Activated B cell treated with CpG ODN at 0.5 μM for 24 hours (primary cell): ENCODE results near the gene CENPT. TPM values are rescaled to one million over a fixed set of nuclear protein-coding genes. Genes with fewer than 3 reads are reported as not detected.

Source experiments
- ATAC-seq: fragments of 200-7000 bp; cut with Tn5 transposase; one replicate; pipeline ENCODE4 v1.10.0; 2021; ENCODE audit warnings: low read depth, mild to moderate bottlenecking, moderate library complexity
- CTCF ChIA-PET: fragments of 350-600 bp; sonication (Branson Sonifier 250); formaldehyde crosslinking; loops from one replicate; lab custom pipeline; 2021; ENCODE audit warnings: antibody characterized with exemption; lab: Charles Lee
- POLR2A ChIA-PET: fragments of 350-600 bp; sonication (Branson Sonifier 250); formaldehyde crosslinking; loops from one replicate; lab custom pipeline; 2021; ENCODE audit warnings: antibody characterized with exemption; lab: Charles Lee
- DNase-seq: peaks from one replicate; pipeline ENCODE4 v3.0.0; 2022
- H3K27ac Mint-ChIP-seq: one replicate; pipeline ENCODE4 v1.8.0; 2020; ENCODE audit warnings: mixed read lengths
- H3K27me3 Mint-ChIP-seq: one replicate; pipeline ENCODE4 v1.8.0; 2021; ENCODE audit warnings: mixed read lengths
- H3K36me3 Mint-ChIP-seq: one replicate; pipeline ENCODE4 v1.8.0; 2021; ENCODE audit warnings: low read depth, mixed read lengths
- H3K4me1 Mint-ChIP-seq: one replicate; pipeline ENCODE4 v1.8.0; 2021; ENCODE audit warnings: mixed read lengths
- H3K4me3 Mint-ChIP-seq: one replicate; pipeline ENCODE4 v1.8.0; 2020; ENCODE audit warnings: mild to moderate bottlenecking, mixed read lengths
- H3K9me3 Mint-ChIP-seq: one replicate; pipeline ENCODE4 v1.8.0; 2020; ENCODE audit warnings: mixed read lengths
- CTCF ChIP-seq: fragments of 200-600 bp; IDR thresholded peaks from one replicate; pipeline ENCODE4 v1.8.0; 2022; ENCODE audit warnings: antibody characterized with exemption, mild to moderate bottlenecking
- intact Hi-C: fragments of 100-400 bp; cut with micrococcal nuclease; formaldehyde crosslinking; loops from one replicate; pipeline ENCODE4 v1.15.1; 2024
- total RNA-seq: library from RNA; stranded (reverse); gene quantifications from 2 replicates; pipeline ENCODE4 v1.2.3, GENCODE V29; 2022

Gene CENPT
- total RNA-seq, 1 donor from 2014 or later: 54.2 TPM

GRCh38 chr16:67892375-67892774, 44.9 kb upstream of the CENPT start:
- H3K4me1 Mint-ChIP-seq: peaks cover 28% of the 10 kb centered on the region
- ATAC-seq (no peak), DNase-seq (no peak)
- POLR2A ChIA-PET: interaction anchor here (0.6 to 1.9 kb wide), 7 partner anchors 19 to 370 kb away, joined by 3 to 15 read pairs (median 3); partner anchors contain the start of genes GFOD2, NFATC3, PSMB10 and RANBP10
- H3K9me3 Mint-ChIP-seq: no peaks in the 10 kb centered on the region
- no peaks in the 10 kb centered on the region for H3K27me3 Mint-ChIP-seq
- H3K27ac Mint-ChIP-seq: peak overlapping the region; percentile 77
- CTCF ChIA-PET: interaction anchor here (0.6 to 1.6 kb wide), 3 partner anchors 8 to 165 kb away, joined by 3 to 8 read pairs (median 3); no protein-coding TSS in a partner anchor
- intact Hi-C loops: loop anchor here (2.0 kb wide), 3 partner anchors 20 to 192 kb away; partner anchors contain the start of genes EDC4, NFATC3 and SLC12A4
- TF ChIP-seq CTCF: no peak
- H3K4me3 Mint-ChIP-seq: peak overlapping the region; percentile 84
- H3K36me3 Mint-ChIP-seq: peaks cover 8% of the 10 kb centered on the region

DNA sequence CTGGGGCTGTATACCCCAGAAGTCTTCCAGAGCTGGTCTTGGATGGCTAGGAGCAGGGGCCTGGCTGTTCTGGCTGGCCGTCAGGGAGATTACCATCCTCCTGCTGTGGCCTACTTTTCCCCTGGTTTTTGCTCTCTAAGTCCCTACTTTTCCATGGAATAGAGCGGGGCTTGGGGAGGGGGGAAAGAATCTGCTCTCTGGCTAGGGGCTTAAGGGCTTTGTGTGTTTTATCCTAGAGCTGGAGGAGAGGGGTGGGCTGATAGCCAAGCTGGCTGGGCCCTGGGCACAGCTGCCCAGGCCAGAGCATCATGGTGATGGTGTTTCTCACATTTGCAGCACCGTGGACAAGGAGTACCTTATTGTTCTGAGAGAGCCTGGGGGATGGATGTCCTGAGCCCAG, 40.8 kb upstream of the CENPT start:
- H3K4me1 Mint-ChIP-seq: peaks cover 6% of the 10 kb centered on the region
- no peaks in the 10 kb centered on the region for H3K9me3 Mint-ChIP-seq
- ChIA-PET CTCF (interaction anchor here (0.8 to 1.3 kb wide), 2 partner anchors 48 to 152 kb away, joined by 3 read pairs; partner anchors contain the start of gene PSMB10), POLR2A (interaction anchor here (0.9 to 1.1 kb wide), 2 partner anchors 36 to 54 kb away, joined by 3 to 4 read pairs; no protein-coding TSS in a partner anchor)
- intact Hi-C loops: no loop called here
- no peak overlapping the region for H3K4me3 Mint-ChIP-seq
- no peaks in the 10 kb centered on the region for H3K27me3 Mint-ChIP-seq
- peaks cover 24% of the 10 kb centered on the region for H3K36me3 Mint-ChIP-seq
- DNase-seq: no peak
- no peak for TF ChIP-seq CTCF
- no peak for ATAC-seq
- H3K27ac Mint-ChIP-seq: no peak overlapping the region

- Mint-ChIP-seq H3K36me3 (peaks cover 42% of the 10 kb centered on the region), H3K9me3 (no peaks in the 10 kb centered on the region), H3K27ac (no peak overlapping the region), H3K4me1 (no peaks in the 10 kb centered on the region), H3K4me3 (no peak overlapping the region), H3K27me3 (no peaks in the 10 kb centered on the region)
- no peak for TF ChIP-seq CTCF
- POLR2A ChIA-PET: no interaction called here
- DNase-seq (no peak), ATAC-seq (no peak)
- CTCF ChIA-PET: interaction anchor here (1.0 to 5.8 kb wide), 4 partner anchors 39 to 154 kb away, joined by 3 to 79 read pairs (median 4); no protein-coding TSS in a partner anchor
- intact Hi-C loops: no loop called here
These were observed 38.9 kb upstream of the CENPT start for GRCh38 chr16:67886387-67886786.

GRCh38 chr16:67885976-67886375, 38.5 kb upstream of the CENPT start:
- Mint-ChIP-seq H3K9me3 (no peaks in the 10 kb centered on the region), H3K4me3 (no peak overlapping the region), H3K27ac (no peak overlapping the region), H3K4me1 (no peaks in the 10 kb centered on the region), H3K27me3 (no peaks in the 10 kb centered on the region), H3K36me3 (peaks cover 46% of the 10 kb centered on the region)
- ChIA-PET POLR2A (interaction anchor here (1.1 kb wide), 1 partner anchor 13 kb away, joined by 3 read pairs; the partner anchor contains the start of gene EDC4), CTCF (interaction anchor here (1.0 to 5.8 kb wide), 4 partner anchors 39 to 155 kb away, joined by 3 to 79 read pairs (median 4); no protein-coding TSS in a partner anchor)
- no peak for DNase-seq
- no peak for ATAC-seq
- intact Hi-C loops: no loop called here
- TF ChIP-seq CTCF: no peak

- no peaks in the 10 kb centered on the region for H3K9me3 Mint-ChIP-seq
- ChIA-PET POLR2A (interaction anchor here (0.5 to 1.1 kb wide), 3 partner anchors 12 to 128 kb away, joined by 3 read pairs; partner anchors contain the start of gene EDC4), CTCF (interaction anchor here (1.0 to 5.8 kb wide), 3 partner anchors 39 to 155 kb away, joined by 3 to 79 read pairs (median 4); no protein-coding TSS in a partner anchor)
- H3K4me3 Mint-ChIP-seq: no peak overlapping the region
- H3K27me3 Mint-ChIP-seq: no peaks in the 10 kb centered on the region
- H3K36me3 Mint-ChIP-seq: peaks cover 50% of the 10 kb centered on the region
- intact Hi-C loops: no loop called here
- no peaks in the 10 kb centered on the region for H3K4me1 Mint-ChIP-seq
- no peak for TF ChIP-seq CTCF
- no peak overlapping the region for H3K27ac Mint-ChIP-seq
- DNase-seq (no peak), ATAC-seq (no peak)
These were observed 38.1 kb upstream of the CENPT start for GRCh38 chr16:67885545-67885944.
